ENCODE results near the gene PWWP2A.
"Not testable (repeated sequence)": the region's sequence is repeated elsewhere in the genome, so short reads cannot be mapped to it uniquely, and the experiment has no call there.

PWWP2A gene

DNA sequence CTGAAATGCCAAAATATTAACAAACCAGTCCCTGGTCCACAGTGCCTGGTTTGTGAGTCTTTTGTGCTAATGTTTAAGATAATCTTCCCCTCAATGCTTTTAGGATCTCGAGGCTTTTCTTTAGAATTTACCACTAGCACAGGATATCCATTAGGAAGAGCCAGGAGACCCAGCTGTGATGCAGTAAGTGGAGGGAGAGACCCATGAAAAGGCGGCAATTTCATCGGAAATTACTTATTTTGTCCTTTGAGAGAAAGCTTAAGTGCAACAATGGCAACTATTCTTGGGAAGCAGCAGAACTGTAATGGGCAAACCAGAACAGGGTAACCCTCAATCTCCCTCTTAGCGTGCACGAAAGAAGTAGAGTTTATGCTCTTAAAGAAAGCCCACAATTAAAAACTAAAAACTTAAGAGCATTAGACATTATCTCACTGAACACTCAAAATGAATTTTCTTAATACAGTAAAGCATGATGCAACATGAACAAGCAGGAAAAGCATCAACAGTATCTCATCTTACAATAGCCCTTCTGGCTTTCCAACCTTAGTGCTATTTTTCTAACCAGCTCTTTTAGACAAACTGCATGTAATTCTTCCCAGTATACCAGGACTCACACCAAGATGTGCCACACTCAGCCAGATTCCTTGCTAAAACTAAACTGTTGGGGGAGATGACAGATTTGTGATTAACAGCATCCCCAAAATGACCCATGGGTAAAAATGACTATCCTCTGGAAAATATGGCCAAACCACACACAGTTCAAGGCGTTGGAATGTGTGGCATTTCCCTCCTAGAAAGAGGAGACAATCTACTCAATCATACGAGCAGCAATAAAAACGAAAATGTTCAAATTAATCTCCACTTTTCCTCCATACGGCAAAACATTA lies 36.4 kb downstream of the PWWP2A start:
- intact Hi-C loops (cut with DNase I): no loop called here

DNA sequence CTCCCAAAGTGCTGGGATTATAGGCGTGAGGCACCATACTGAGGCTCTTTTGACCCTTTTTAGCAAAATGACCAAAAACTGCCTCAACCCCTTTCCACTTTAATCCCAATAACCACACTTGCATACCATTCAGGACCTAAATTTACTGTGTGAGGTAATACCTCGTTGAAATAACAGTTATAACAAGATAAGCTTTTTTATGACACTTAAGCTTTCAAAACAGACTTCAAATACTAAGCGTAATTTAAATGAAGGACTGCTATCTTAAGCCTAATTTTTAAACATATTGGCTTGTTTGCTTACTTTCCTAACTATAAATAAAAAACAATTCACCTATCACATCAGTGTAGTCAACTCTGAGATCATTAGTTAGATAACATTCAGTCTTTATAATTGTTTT lies 37.8 kb downstream of the PWWP2A start:
- intact Hi-C loops (cut with DNase I): no loop called here
- DNase-seq: no peak

More for the DNA sequence above, 36.4 kb downstream of the PWWP2A start:
- DNase-seq: no peak

DNA sequence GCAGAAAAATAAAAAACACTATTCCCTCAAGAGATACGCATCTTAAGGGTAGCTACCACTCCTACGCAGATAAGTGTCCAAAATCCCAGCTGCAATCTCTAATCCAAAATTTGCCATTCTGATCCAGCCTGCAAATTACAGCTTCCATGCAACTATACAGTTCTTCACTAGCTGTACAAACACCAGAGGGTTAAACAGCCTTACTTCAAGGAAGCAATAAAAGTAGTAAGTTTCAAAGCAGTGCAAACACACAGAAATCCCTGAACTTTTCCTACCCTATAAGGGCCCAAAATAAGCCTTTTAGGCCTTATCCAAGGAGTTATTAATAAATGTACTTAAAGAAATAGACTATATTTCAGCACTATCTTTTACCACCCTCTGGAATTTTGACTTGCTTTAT lies 39.5 kb downstream of the PWWP2A start:
- no peak for DNase-seq
- intact Hi-C loops (cut with DNase I): no loop called here

DNA sequence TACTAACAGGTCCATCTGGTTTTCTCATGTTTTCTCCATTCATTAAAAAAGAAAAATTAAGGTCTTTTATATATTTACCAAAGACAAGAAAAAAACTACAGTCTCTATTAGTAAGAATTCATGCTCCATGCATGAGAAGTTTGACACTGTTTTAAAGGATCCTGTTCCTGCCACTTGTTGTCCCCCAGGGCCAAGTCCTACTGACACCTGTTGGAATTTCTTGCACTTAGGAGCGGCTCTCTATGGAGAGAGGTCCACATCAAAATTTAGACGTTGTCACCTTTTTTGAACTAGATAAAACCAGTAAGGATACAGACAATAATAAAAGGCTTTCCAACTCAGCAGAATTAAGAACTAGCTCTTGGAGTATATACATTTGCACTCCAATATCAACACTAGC lies 42.3 kb downstream of the PWWP2A start:
- intact Hi-C loops (cut with DNase I): no loop called here
- no peak for DNase-seq

DNA sequence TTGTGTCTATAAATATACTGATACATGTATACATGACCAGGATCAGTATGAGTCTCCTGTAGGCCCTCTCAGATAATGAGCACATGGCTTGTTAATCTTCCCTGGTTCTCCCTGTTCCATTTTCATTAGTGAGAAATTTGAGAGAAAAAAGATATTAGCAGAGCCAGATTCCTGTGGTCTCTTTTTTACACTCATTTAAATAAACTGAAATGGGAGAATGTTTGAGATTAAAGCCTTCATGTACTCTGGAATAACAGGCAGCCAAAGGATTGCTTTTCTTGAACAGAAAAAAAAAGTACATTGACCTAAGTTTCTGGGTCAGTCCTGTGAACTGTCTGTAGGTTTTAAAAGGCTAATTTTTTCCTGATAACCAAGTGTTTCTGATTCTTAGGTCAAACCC lies 44.2 kb downstream of the PWWP2A start:
- intact Hi-C loops (cut with DNase I): no loop called here

DNA sequence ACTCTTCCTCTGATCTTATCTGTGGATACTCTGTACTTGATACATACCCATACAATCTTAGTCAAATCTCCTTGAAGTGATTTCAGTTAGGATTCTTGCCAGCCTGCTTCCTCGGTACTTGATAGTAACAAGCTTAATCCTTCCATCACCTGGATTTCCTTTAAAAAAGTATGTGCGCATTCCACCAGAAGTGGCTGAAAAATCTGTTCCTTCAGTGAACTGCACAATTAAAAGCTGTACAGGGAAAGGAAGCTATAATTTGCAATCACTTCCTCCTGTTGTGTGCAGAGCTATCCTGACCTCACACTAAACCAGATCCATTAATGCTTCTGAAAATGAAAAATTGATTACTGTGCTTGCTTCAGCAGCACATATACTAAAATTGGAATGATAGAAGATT lies 47.3 kb downstream of the PWWP2A start:
- DNase-seq: no peak
- intact Hi-C loops (cut with DNase I): no loop called here

More for the DNA sequence above, 44.2 kb downstream of the PWWP2A start:
- DNase-seq: no peak

DNA sequence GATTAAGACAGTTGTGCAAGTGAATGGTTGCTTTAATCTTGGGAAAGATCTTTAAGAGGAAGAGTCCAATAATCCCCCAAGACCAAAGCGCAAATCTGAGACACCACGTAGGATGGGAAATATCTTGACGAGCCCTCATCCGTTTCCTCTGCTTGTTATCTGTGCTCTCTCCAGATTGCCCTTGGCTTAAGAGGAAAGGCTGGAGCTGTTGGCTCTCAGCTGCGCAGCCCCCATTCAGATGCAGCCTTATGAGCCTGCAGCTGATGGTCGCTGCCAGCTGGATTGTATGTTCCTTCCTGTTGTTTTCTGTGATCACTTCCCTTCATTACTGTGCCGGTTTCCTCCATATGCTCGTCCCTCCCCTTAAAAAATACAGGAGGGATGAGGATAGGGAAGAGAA lies 47.7 kb downstream of the PWWP2A start:
- DNase-seq: peak in 19 of 42 donors; percentile 9 to 55 (median 26)
- intact Hi-C loops (cut with DNase I): no loop called here

DNA sequence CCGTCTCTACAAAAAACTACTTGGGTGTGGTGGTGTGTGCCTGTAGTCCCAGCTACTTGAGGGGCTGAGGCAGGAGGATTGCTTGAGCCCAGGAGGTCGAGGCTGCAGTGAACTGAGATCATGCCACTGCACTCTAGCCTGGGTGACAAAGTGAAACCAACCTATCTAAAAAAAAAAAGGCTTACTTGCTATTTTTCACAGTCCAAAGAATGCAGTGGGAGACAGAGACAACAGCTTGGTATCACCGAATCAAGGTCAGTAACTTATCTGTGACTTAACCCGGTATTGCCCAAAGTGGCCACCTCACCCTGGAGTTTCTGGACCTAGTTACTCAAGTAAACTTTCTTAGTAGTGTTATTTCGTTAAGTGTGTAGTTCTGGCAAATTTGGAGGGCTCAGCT lies 50.1 kb downstream of the PWWP2A start:
- DNase-seq; intact Hi-C loops (cut with DNase I): not testable (repeated sequence)

DNA sequence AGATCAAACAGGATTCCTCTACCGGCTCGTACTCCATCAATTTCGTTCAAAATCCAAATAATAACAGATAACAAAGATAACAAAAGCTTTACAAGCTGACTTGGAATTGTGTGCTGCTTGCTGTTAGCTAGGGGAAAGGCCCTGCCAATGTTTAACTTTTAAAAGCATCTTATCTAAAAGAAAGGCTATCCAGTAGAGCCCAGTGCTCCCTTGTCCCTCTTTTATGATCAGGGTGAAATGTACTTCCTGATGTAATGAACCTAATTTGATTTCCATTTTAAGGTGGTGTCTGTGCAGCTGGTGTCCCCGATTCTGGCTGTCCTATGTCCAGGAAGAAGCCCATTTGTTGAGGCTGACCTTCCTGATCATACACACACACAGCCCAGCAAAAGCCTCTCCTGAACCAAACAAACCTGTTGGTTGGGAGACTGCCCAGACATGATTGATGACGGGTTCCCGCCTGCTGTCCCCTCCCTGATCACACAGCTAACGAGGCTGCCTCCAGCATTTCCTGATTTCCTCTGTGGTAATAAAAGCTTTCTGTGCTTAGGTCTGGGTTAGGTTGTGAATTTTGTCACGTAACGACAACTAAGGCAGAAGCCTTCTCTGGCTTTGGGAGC lies 54.1 kb downstream of the PWWP2A start:
- intact Hi-C loops (cut with DNase I): no loop called here
- no peak for DNase-seq

DNA sequence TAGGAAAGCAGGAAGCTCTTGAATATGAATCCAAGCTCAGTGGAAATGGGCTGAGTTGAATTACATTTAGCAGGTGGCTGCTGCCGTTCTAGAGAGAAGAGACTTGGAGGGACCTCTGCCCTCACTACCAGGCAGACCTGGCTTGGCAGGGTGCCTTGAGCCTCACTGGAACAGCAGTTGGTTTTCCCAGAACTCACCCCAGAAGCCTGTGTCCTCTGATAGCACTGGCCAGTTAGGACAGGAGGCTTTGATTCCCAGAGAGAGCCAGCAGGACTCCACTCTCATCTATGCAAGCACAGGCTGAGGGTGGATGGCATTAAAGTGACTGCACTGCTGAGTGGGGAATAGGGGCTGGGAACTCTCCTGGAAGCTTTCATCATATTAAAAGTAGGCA lies 54.8 kb downstream of the PWWP2A start:
- intact Hi-C loops (cut with DNase I): no loop called here
- DNase-seq: no peak

DNA sequence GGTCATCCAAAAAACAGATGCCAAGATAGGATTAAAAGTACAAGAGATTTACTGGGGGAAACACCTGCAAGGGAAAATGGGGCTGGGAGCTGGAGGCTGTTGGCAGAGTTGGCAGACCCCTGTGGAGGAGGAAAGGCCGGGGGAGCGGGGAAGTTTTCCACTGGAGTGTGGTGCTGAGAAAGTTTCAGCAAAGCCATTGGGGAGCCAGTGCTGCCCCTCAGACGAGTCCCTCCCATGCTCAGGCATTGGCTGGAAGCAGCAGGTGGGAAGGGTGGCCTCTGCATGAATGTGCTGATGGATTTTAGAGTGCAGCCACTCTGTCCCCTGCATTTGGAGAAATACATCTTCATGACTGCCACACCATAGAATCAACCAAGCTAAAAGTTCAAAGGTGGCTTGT lies 57.5 kb downstream of the PWWP2A start:
- intact Hi-C loops (cut with DNase I): no loop called here
- DNase-seq: no peak

DNA sequence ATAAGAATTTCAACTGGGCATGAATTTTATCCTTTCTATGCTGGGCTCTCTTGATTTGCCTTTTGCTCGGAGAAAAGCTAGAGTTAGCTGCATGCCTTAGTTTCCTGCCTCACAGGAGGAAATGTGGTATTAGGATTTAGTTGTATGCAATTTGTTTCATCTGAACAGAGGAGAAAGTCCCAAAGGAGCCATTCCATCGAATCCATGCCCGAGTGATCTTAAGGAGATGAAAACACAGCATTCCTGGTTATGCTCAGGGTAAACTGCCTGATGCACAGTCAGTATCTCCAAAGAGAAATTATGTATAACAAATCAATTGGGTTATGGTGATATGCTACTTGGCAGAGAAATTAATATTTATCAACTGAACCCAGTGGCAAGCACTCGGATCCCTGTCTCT lies 59.2 kb downstream of the PWWP2A start:
- DNase-seq: no peak
- intact Hi-C loops (cut with DNase I): no loop called here

DNA sequence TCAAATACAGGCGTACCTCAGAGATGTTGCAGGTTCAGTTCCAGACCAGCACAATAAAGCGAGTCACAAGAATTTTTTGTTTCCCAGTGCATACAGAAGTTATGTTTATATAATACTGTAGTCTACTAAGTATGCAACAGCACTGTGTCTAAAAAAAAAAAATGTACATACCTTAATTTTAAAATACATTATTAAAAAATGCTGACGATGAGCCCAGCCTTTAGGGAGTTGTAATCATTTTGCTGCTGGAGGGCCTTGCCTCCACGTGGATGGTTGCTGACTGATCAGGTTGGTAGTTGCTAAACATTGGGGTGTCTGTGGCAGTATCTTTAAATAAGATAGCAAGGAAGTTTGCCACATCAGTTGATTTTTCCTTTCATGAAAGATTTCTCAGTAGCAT lies 62.0 kb downstream of the PWWP2A start:
- no peak for DNase-seq

DNA sequence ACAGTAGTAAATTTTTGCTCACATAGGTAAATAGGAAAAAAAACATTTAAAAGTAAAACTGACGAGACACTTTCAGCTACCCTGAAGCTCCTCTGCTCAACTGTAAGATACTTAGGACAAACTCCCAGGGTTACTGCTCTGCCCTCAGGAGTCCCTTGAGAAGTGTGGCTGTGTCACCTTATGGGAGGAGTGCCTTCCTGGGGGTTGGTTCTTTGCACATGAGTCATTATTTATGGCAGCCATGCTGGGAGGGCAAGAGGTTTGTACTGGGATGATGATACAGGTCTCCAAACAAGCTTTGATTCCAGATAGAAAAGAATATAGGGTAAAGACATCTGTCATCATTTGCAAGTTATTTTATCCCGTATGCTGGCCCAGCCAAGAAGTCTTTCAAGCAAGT lies 64.4 kb downstream of the PWWP2A start:
- DNase-seq: no peak
- intact Hi-C loops (cut with DNase I): no loop called here

More for the DNA sequence above, 62.0 kb downstream of the PWWP2A start:
- intact Hi-C loops (cut with DNase I): no loop called here

DNA sequence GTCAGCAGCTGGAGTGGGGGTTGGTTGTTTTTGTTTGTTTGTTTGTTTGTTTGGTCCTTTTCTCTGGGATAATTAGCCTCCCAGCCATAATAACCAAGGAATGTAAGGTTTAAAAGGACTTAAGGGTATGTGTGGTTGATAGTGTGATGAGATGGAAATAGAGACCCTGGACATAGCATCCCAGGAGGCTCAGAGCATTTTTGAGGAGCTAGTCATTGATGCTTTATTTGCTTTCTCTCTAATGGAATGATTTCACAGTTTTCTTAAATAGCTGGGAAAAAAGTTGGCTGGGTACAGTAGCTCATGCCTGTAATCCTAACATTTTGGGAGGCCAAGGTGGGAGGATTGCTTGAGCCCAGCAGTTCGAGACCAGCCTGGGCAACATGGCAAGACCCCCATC lies 65.2 kb downstream of the PWWP2A start:
- intact Hi-C loops (cut with DNase I): no loop called here

DNA sequence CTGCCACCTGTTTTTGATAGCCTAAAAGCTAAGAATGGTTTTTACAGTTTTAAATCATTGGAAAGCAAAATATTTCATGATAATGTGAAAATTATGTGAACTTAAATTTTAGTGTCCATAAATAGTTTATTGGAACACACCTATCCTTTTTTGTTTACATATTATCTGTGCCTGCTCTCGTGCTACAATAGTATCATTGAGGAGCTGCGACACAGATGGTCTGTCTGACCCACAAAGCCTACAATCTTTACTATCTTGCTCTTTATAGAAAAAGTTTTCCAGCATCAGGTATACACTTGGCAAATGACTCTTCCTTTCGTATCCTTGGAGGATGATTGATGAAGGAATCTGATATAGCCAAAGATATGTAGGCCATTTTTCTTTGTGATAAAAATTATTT lies 70.2 kb downstream of the PWWP2A start:
- no peak for DNase-seq
- intact Hi-C loops (cut with DNase I): no loop called here

More for the DNA sequence above, 65.2 kb downstream of the PWWP2A start:
- no peak for DNase-seq

DNA sequence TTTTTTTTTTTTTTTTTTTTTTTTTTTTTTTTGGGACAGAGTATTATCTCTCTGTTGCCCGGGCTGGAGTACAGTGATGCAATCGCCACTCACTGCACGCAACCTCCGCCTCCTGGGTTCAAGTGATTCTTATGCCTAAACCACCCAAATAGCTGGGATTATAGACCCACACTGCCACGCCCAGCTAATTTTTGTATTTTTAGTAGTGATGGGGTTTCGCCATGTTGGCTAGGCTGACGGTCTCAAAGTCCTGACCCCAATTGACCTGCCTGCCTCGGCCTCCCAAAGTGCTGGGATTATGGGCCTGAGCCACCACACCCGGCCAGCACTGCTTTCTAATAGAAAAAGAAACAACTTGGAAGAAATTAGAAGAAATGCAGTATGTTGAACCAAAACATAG lies 71.1 kb downstream of the PWWP2A start:
- intact Hi-C loops (cut with DNase I): no loop called here
- DNase-seq: no peak

DNA sequence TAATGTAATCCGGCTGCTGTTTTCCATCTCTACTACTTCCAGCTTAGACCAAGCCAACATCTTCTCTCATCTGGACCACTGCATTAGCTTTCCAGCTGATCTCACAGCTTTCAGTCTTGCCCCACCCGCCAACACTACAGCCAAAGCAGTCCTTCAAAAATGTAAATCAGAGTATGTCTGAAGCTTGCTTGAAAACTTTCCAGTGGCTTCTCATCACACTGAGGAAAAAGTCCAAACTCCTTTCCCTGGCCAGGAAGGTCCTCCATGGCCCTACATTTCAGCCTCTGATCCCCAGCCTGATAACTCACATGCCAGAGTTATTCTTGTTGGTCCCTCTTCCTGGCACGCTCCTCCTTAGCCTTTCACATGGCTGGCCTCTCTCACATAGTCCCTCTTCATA lies 71.8 kb downstream of the PWWP2A start:
- no peak for DNase-seq
- intact Hi-C loops (cut with DNase I): no loop called here

DNA sequence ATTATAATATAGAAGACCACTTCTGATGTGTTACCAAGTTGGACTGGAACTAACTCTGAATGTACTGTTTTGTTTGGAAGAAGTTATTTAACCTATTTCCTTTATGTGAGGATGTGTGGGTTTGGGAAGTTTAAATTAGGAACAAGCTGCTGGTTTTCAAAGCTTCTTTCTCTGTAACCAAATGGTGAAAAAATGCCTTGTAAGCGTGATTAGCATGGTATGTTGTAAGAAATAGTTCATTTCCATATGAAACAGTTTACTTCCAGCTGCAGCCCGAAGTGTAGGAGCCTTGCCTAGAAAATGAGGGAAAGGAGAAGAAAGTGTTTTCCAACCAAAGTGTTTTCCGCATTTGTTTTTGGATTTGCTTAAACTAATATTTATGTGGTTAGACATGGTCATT lies 74.3 kb downstream of the PWWP2A start:
- DNase-seq: no peak
- intact Hi-C loops (cut with DNase I): no loop called here

DNA sequence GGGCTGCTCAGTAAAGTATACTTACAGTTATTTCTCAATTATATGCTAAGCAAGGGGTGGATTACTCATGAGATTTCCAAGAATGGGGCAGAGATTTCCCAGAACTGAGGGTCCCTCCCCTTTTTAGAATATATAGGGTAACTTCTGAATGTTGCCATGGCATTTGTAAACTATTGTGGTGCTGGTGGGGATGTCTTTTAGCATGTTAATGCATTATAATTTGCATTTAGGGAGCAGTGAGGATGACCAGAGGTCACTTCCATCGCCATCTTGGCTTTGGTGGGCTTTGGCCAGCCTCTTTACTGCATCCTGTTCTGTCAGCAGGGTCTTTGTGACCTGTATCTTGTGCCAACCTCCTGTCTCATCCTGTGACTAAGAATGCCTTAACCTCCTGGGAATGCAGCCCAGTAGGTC lies 74.9 kb downstream of the PWWP2A start:
- DNase-seq: no peak
- intact Hi-C loops (cut with DNase I): no loop called here

DNA sequence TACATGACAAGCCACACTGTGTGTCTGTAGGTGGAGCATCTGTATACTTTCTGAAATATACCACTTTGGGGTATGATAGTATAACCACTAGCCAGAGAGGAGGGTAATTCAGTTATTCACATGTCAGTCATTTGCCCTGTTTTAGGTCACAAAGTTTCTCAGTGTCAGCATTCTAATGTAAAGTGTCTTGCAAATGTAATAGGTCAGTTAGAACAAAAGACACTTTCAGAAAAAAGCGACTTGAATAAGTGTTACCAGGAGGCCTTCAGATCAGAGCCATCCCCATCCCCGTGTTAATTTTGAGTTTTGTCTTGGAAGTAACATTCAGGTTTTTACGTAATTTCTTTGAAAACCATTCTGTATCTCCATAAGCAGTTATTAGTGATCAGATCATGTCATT lies 76.6 kb downstream of the PWWP2A start:
- DNase-seq: no peak
- intact Hi-C loops (cut with DNase I): no loop called here
